Measurements from ENCODE around the gene SCARB1.

DNA sequence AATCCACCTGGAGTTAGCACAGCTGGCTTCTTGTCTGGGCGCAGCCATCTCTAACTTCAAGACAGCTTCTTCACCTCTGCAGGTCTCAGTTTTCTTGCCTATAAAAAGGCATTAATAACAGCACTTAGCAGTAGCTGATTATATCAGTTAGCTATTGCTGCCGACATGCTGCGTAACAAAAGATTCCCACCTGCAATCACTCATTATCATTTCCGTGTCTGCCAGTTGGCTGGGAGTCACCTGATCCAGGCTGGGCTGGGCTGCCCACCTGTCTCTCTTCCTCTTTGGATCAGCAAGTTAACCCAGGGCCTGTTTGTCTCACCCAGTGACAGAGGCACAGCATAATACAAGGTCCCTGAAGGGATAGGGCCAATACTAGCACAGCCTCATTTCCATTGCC lies 109.7 kb downstream of the SCARB1 start:
- TF ChIP-seq, protein P1, sequence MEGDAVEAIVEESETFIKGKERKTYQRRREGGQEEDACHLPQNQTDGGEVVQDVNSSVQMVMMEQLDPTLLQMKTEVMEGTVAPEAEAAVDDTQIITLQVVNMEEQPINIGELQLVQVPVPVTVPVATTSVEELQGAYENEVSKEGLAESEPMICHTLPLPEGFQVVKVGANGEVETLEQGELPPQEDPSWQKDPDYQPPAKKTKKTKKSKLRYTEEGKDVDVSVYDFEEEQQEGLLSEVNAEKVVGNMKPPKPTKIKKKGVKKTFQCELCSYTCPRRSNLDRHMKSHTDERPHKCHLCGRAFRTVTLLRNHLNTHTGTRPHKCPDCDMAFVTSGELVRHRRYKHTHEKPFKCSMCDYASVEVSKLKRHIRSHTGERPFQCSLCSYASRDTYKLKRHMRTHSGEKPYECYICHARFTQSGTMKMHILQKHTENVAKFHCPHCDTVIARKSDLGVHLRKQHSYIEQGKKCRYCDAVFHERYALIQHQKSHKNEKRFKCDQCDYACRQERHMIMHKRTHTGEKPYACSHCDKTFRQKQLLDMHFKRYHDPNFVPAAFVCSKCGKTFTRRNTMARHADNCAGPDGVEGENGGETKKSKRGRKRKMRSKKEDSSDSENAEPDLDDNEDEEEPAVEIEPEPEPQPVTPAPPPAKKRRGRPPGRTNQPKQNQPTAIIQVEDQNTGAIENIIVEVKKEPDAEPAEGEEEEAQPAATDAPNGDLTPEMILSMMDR (IDR thresholded peaks at IDR 0.05), result no peak
- TF ChIP-seq POLR2A (IDR thresholded peaks at IDR 0.05), result no peak

Data from lower leg skin (tissue), 3 donors.